ENCODE results near the gene CDCP1.

- TF ChIP-seq POLR2A (IDR thresholded peaks at IDR 0.05; ENCODE audit: low read depth, low read length) (no peak), TAF1 (IDR thresholded peaks at IDR 0.05; ENCODE audit: borderline replicate concordance, low read depth, low read length) (no peak), POLR2AphosphoS5 (IDR thresholded peaks at IDR 0.05; ENCODE audit: low read depth, low read length) (no peak)
These were observed 21.2 kb downstream of the CDCP1 start for GRCh38 chr3:45124956-45125355.
